ENCODE results near the gene MTHFD2L. TPM values are rescaled to one million over a fixed set of nuclear protein-coding genes. Genes with fewer than 3 reads are reported as not detected.

MTHFD2L gene
- total and polyA plus RNA-seq, 2 donors from 2014 or later, result 12.3 to 16.3 TPM

GRCh38 chr4:74283614-74284013 is 125.7 kb downstream of the MTHFD2L start:
- Histone ChIP-seq H3K9ac (ENCODE audit: low read length in 3 of 3) (no peak overlapping the region), H3K27ac (ENCODE audit: low read depth in 2 of 2, low read length in 2 of 2) (no peak overlapping the region), H3K9me3 (ENCODE audit: control insufficient read depth in 2 of 3, insufficient read depth in 1 of 3, low read length in 3 of 3) (no peaks in the 10 kb centered on the region), H3K27me3 (ENCODE audit: control insufficient read depth, insufficient read depth, low read length) (no peaks in the 10 kb centered on the region), H3K4me3 (ENCODE audit: low read length in 3 of 3) (no peak overlapping the region), H3K4me1 (ENCODE audit: control insufficient read depth in 2 of 3, insufficient read depth in 2 of 3, low read depth in 1 of 3, low read length in 3 of 3) (no peaks in the 10 kb centered on the region), H3K36me3 (ENCODE audit: control insufficient read depth in 2 of 3, insufficient read depth in 3 of 3, low read length in 3 of 3) (peaks cover 0 to 2% (median 0%) of the 10 kb centered on the region in 3 donors)
- DNase-seq (no peak), FAIRE-seq (no peak)
- no peak for TF ChIP-seq CTCF (IDR thresholded peaks at IDR 0.05; ENCODE audit: borderline replicate concordance, extremely low read depth, insufficient read depth)
- intact Hi-C loops (cut with DNase I), result no loop called here

GRCh38 chr4:74284053-74284452 is 126.1 kb downstream of the MTHFD2L start:
- Histone ChIP-seq H3K27me3 (ENCODE audit: control insufficient read depth, insufficient read depth, low read length) (no peaks in the 10 kb centered on the region), H3K27ac (ENCODE audit: low read depth in 2 of 2, low read length in 2 of 2) (no peak overlapping the region), H3K4me3 (ENCODE audit: low read length in 3 of 3) (no peak overlapping the region), H3K36me3 (ENCODE audit: control insufficient read depth in 2 of 3, insufficient read depth in 3 of 3, low read length in 3 of 3) (peaks cover 0 to 2% (median 0%) of the 10 kb centered on the region in 3 donors), H3K4me1 (ENCODE audit: control insufficient read depth in 2 of 3, insufficient read depth in 2 of 3, low read depth in 1 of 3, low read length in 3 of 3) (no peaks in the 10 kb centered on the region), H3K9me3 (ENCODE audit: control insufficient read depth in 2 of 3, insufficient read depth in 1 of 3, low read length in 3 of 3) (no peaks in the 10 kb centered on the region), H3K9ac (ENCODE audit: low read length in 3 of 3) (no peak overlapping the region)
- no peak for DNase-seq
- no peak for TF ChIP-seq CTCF (IDR thresholded peaks at IDR 0.05; ENCODE audit: borderline replicate concordance, extremely low read depth, insufficient read depth)
- no peak for FAIRE-seq
- intact Hi-C loops (cut with DNase I), result no loop called here

GRCh38 chr4:74287164-74287563 is 129.2 kb downstream of the MTHFD2L start:
- no peak for TF ChIP-seq CTCF (IDR thresholded peaks at IDR 0.05; ENCODE audit: borderline replicate concordance, extremely low read depth, insufficient read depth)
- FAIRE-seq (no peak), DNase-seq (no peak)
- H3K4me1 ChIP-seq (ENCODE audit: control insufficient read depth in 2 of 3, insufficient read depth in 2 of 3, low read depth in 1 of 3, low read length in 3 of 3), result no peaks in the 10 kb centered on the region
- H3K9me3 ChIP-seq (ENCODE audit: control insufficient read depth in 2 of 3, insufficient read depth in 1 of 3, low read length in 3 of 3), result no peaks in the 10 kb centered on the region
- no peak overlapping the region for H3K27ac ChIP-seq (ENCODE audit: low read depth in 2 of 2, low read length in 2 of 2)
- H3K4me3 ChIP-seq (ENCODE audit: low read length in 3 of 3), result no peak overlapping the region
- H3K9ac ChIP-seq (ENCODE audit: low read length in 3 of 3), result no peak overlapping the region
- no peaks in the 10 kb centered on the region for H3K27me3 ChIP-seq (ENCODE audit: control insufficient read depth, insufficient read depth, low read length)
- intact Hi-C loops (cut with DNase I), result no loop called here
- H3K36me3 ChIP-seq (ENCODE audit: control insufficient read depth in 2 of 3, insufficient read depth in 3 of 3, low read length in 3 of 3), result peaks cover 0 to 2% (median 0%) of the 10 kb centered on the region in 3 donors

GRCh38 chr4:74287791-74288190 is 129.9 kb downstream of the MTHFD2L start:
- FAIRE-seq (no peak), DNase-seq (no peak)
- Histone ChIP-seq H3K36me3 (ENCODE audit: control insufficient read depth in 2 of 3, insufficient read depth in 3 of 3, low read length in 3 of 3) (no peaks in the 10 kb centered on the region), H3K4me3 (ENCODE audit: low read length in 3 of 3) (no peak overlapping the region), H3K9me3 (ENCODE audit: control insufficient read depth in 2 of 3, insufficient read depth in 1 of 3, low read length in 3 of 3) (no peaks in the 10 kb centered on the region), H3K27ac (ENCODE audit: low read depth in 2 of 2, low read length in 2 of 2) (no peak overlapping the region), H3K9ac (ENCODE audit: low read length in 3 of 3) (no peak overlapping the region), H3K27me3 (ENCODE audit: control insufficient read depth, insufficient read depth, low read length) (no peaks in the 10 kb centered on the region), H3K4me1 (ENCODE audit: control insufficient read depth in 2 of 3, insufficient read depth in 2 of 3, low read depth in 1 of 3, low read length in 3 of 3) (no peaks in the 10 kb centered on the region)
- intact Hi-C loops (cut with DNase I), result no loop called here
- no peak for TF ChIP-seq CTCF (IDR thresholded peaks at IDR 0.05; ENCODE audit: borderline replicate concordance, extremely low read depth, insufficient read depth)

Data from kidney (tissue), 14 donors.